Mesendoderm (in vitro differentiated cells): Measurements from ENCODE around the gene CTDSPL2.
"Not testable (repeated sequence)": the region's sequence is repeated elsewhere in the genome, so short reads cannot be mapped to it uniquely, and the experiment has no call there.

Experiments
- DNase-seq: peaks from one replicate; pipeline ENCODE4 v3.0.0; 2013
- H2AK5ac ChIP-seq: 2 replicates; pipeline ENCODE4 v1.6.1; 2013; ENCODE audit warnings: low read length, inconsistent platforms
- H2BK120ac ChIP-seq: 2 replicates; pipeline ENCODE4 v1.6.1; 2013; ENCODE audit warnings: low read depth, mild to moderate bottlenecking, low read length, moderate library complexity, mixed read lengths
- H2BK15ac ChIP-seq: replicated peaks from 2 replicates; pipeline ENCODE4 v1.6.1; 2013; ENCODE audit warnings: low read depth, mild to moderate bottlenecking, moderate library complexity
- H2BK5ac ChIP-seq: 2 replicates; pipeline ENCODE4 v1.6.1; 2013; ENCODE audit warnings: low read length, inconsistent platforms
- H3K18ac ChIP-seq: 2 replicates; pipeline ENCODE4 v1.6.1; 2013; ENCODE audit warnings: mild to moderate bottlenecking, low read length, mixed read lengths
- H3K23ac ChIP-seq: one replicate; pipeline ENCODE4 v1.6.1; 2013; ENCODE audit warnings: low read length
- H3K27ac ChIP-seq: 2 replicates; pipeline ENCODE4 v1.5.1; 2013; ENCODE audit warnings: low read depth, mild to moderate bottlenecking, inconsistent platforms, low read length, moderate library complexity
- H3K27me3 ChIP-seq: 2 replicates; pipeline ENCODE4 v1.6.1; 2013; ENCODE audit warnings: low read length, control low read depth, mild to moderate bottlenecking, inconsistent platforms; ENCODE audit not compliant: insufficient read depth, poor library complexity
- H3K36me3 ChIP-seq: 2 replicates; pipeline ENCODE4 v1.6.1; 2013; ENCODE audit warnings: low read length, inconsistent platforms; ENCODE audit not compliant: control insufficient read depth, insufficient read depth
- H3K4ac ChIP-seq: one replicate; pipeline ENCODE4 v1.6.1; 2013; ENCODE audit warnings: low read depth, mild to moderate bottlenecking, low read length, moderate library complexity
- H3K4me1 ChIP-seq: 2 replicates; pipeline ENCODE4 v1.6.1; 2013; ENCODE audit warnings: low read depth, low read length, inconsistent platforms; ENCODE audit not compliant: control insufficient read depth
- H3K4me2 ChIP-seq: 2 replicates; pipeline ENCODE4 v1.6.1; 2013; ENCODE audit warnings: low read length
- H3K4me3 ChIP-seq: 2 replicates; pipeline ENCODE4 v1.5.1; 2013; ENCODE audit warnings: mild to moderate bottlenecking, low read length
- H3K56ac ChIP-seq: one replicate; pipeline ENCODE4 v1.6.1; 2013; ENCODE audit warnings: low read length
- H3K79me1 ChIP-seq: 2 replicates; pipeline ENCODE4 v1.6.1; 2013; ENCODE audit warnings: low read length, inconsistent platforms
- H3K79me2 ChIP-seq: 2 replicates; pipeline ENCODE4 v1.6.1; 2013; ENCODE audit warnings: mild to moderate bottlenecking, low read length; ENCODE audit not compliant: control insufficient read depth, insufficient read depth
- H3K9ac ChIP-seq: 2 replicates; pipeline ENCODE4 v1.6.1; 2013; ENCODE audit warnings: low read length, inconsistent platforms
- H4K5ac ChIP-seq: one replicate; pipeline ENCODE4 v1.6.1; 2013; ENCODE audit warnings: low read length
- H4K8ac ChIP-seq: one replicate; pipeline ENCODE4 v1.6.1; 2013; ENCODE audit warnings: low read depth, mild to moderate bottlenecking, control low read depth, low read length, moderate library complexity
- WGBS: extraction: QIAGEN DNeasy Blood & Tissue Kit; methylation state at CpG from one replicate; pipeline ENCODE4 v1.1.7; 2013; ENCODE audit warnings: low lambda C conversion rate, missing lambda C conversion rate; ENCODE audit not compliant: insufficient coverage; ENCODE audit errors: extremely low coverage; 5-methylcytosine and 5-hydroxymethylcytosine counted together

The CTDSPL2 gene

GRCh38 chr15:44554934-44555723 lies 127.7 kb downstream of the CTDSPL2 start:
- H3K36me3 ChIP-seq = peaks cover 10% of the 10 kb centered on the region
- no peak overlapping the region for H2BK120ac ChIP-seq
- no peak overlapping the region for H4K5ac ChIP-seq
- H3K18ac ChIP-seq = no peak overlapping the region
- no peaks in the 10 kb centered on the region for H3K27me3 ChIP-seq
- no peak overlapping the region for H3K4ac ChIP-seq
- H3K79me2 ChIP-seq = no peaks in the 10 kb centered on the region
- H3K23ac ChIP-seq = no peak overlapping the region
- H3K4me3 ChIP-seq = no peak overlapping the region
- H3K9ac ChIP-seq = no peak overlapping the region
- no peaks in the 10 kb centered on the region for H3K4me1 ChIP-seq
- no peak overlapping the region for H3K27ac ChIP-seq
- no peak overlapping the region for H2BK15ac ChIP-seq
- H3K56ac ChIP-seq = no peak overlapping the region
- H2AK5ac ChIP-seq = no peak overlapping the region
- no peak overlapping the region for H3K4me2 ChIP-seq
- no peak for DNase-seq
- WGBS = no CpG with 5 or more reads among the region's 4 CpGs
- peaks cover 2% of the 10 kb centered on the region for H3K79me1 ChIP-seq
- no peak overlapping the region for H2BK5ac ChIP-seq
- H4K8ac ChIP-seq = no peak overlapping the region

- peaks cover 15% of the 10 kb centered on the region for H3K36me3 ChIP-seq
- H2BK5ac ChIP-seq, H3K4me2 ChIP-seq, H3K56ac ChIP-seq, H3K79me1 ChIP-seq, H3K23ac ChIP-seq, H2BK15ac ChIP-seq, H4K8ac ChIP-seq, H3K27ac ChIP-seq, H2BK120ac ChIP-seq, H3K4me1 ChIP-seq, H3K18ac ChIP-seq, DNase-seq, H2AK5ac ChIP-seq, H4K5ac ChIP-seq, H3K9ac ChIP-seq, H3K4ac ChIP-seq, H3K4me3 ChIP-seq, H3K27me3 ChIP-seq, H3K79me2 ChIP-seq: not testable (repeated sequence)
These were observed 133.5 kb downstream of the CTDSPL2 start for GRCh38 chr15:44560926-44561325.

- no peak overlapping the region for H3K18ac ChIP-seq
- no peak overlapping the region for H3K4me2 ChIP-seq
- no peak overlapping the region for H3K27ac ChIP-seq
- peaks cover 13% of the 10 kb centered on the region for H3K36me3 ChIP-seq
- H3K56ac ChIP-seq = no peak overlapping the region
- H3K27me3 ChIP-seq = no peaks in the 10 kb centered on the region
- no peak overlapping the region for H2BK5ac ChIP-seq
- H3K79me2 ChIP-seq = no peaks in the 10 kb centered on the region
- H2BK15ac ChIP-seq = no peak overlapping the region
- no peak overlapping the region for H3K23ac ChIP-seq
- no peak for DNase-seq
- no peak overlapping the region for H2AK5ac ChIP-seq
- no peak overlapping the region for H3K4me3 ChIP-seq
- H4K8ac ChIP-seq = no peak overlapping the region
- WGBS = no CpG with 5 or more reads among the region's 8 CpGs
- no peaks in the 10 kb centered on the region for H3K79me1 ChIP-seq
- H4K5ac ChIP-seq = no peak overlapping the region
- H3K4me1 ChIP-seq = no peaks in the 10 kb centered on the region
- H2BK120ac ChIP-seq = no peak overlapping the region
- no peak overlapping the region for H3K9ac ChIP-seq
- no peak overlapping the region for H3K4ac ChIP-seq
These were observed 138.1 kb downstream of the CTDSPL2 start for GRCh38 chr15:44565387-44566154.

- WGBS = no CpG with 5 or more reads among the region's 4 CpGs
- Histone ChIP-seq H3K79me1 (no peaks in the 10 kb centered on the region), H3K18ac (no peak overlapping the region), H2BK120ac (no peak overlapping the region), H3K4me3 (no peak overlapping the region), H3K4me2 (no peak overlapping the region), H3K56ac (no peak overlapping the region), H3K27me3 (no peaks in the 10 kb centered on the region), H3K79me2 (no peaks in the 10 kb centered on the region), H3K4me1 (no peaks in the 10 kb centered on the region), H4K5ac (no peak overlapping the region), H3K9ac (no peak overlapping the region), H2BK5ac (no peak overlapping the region), H3K23ac (no peak overlapping the region), H3K27ac (no peak overlapping the region), H2AK5ac (no peak overlapping the region), H3K4ac (no peak overlapping the region), H3K36me3 (peaks cover 13% of the 10 kb centered on the region), H2BK15ac (no peak overlapping the region), H4K8ac (no peak overlapping the region)
- DNase-seq = no peak
These were observed 138.7 kb downstream of the CTDSPL2 start for GRCh38 chr15:44566155-44566540.

- Histone ChIP-seq H3K18ac (no peak overlapping the region), H2AK5ac (no peak overlapping the region), H3K27ac (no peak overlapping the region), H3K9ac (no peak overlapping the region), H2BK15ac (no peak overlapping the region), H4K5ac (no peak overlapping the region), H3K79me2 (no peaks in the 10 kb centered on the region), H3K36me3 (peaks cover 9% of the 10 kb centered on the region), H3K4me3 (no peak overlapping the region), H3K79me1 (no peaks in the 10 kb centered on the region), H3K27me3 (no peaks in the 10 kb centered on the region), H3K23ac (no peak overlapping the region), H3K4me2 (no peak overlapping the region), H2BK120ac (no peak overlapping the region), H3K4ac (no peak overlapping the region), H3K4me1 (no peaks in the 10 kb centered on the region), H3K56ac (no peak overlapping the region), H2BK5ac (no peak overlapping the region), H4K8ac (no peak overlapping the region)
- no peak for DNase-seq
- no CpG with 5 or more reads among the region's 3 CpGs for WGBS
These were observed 140.9 kb downstream of the CTDSPL2 start for GRCh38 chr15:44568338-44568737.
